Liver (tissue), 9 donors: Measurements from ENCODE around the gene ADCY10. TPM values are rescaled to one million over a fixed set of nuclear protein-coding genes. Genes with fewer than 3 reads are reported as not detected.

Experiments used
- DNase-seq: peaks from one replicate; pipeline ENCODE4 v3.0.0-alpha.2; 2017; ENCODE audit warnings: low spot score
- H3K27ac ChIP-seq, 2 donors: one replicate each; pipeline ENCODE4 v1.7.0; 2013; ENCODE audit warnings: inconsistent platforms in 2 of 2, low read length in 2 of 2, control low read depth in 1 of 2, low read depth in 1 of 2, mild to moderate bottlenecking in 1 of 2
- H3K27me3 ChIP-seq, 4 donors: one replicate each; pipeline versions ENCODE4 v1.6.1 to v1.7.0; 2013; ENCODE audit warnings: low read length in 3 of 4, inconsistent platforms in 1 of 4, mild to moderate bottlenecking in 1 of 4, moderate library complexity in 1 of 4; ENCODE audit not compliant: control insufficient read depth in 4 of 4, insufficient read depth in 4 of 4
- H3K36me3 ChIP-seq, 4 donors: one replicate each; pipeline versions ENCODE4 v1.6.1 to v1.7.0; 2013; ENCODE audit warnings: low read length in 3 of 4, mild to moderate bottlenecking in 3 of 4, low read depth in 1 of 4, moderate library complexity in 1 of 4; ENCODE audit not compliant: control insufficient read depth in 4 of 4, insufficient read depth in 3 of 4
- H3K4me1 ChIP-seq, 4 donors: one replicate each; pipeline versions ENCODE4 v1.6.1 to v1.7.0; 2013; ENCODE audit warnings: low read length in 3 of 4, mild to moderate bottlenecking in 3 of 4, moderate library complexity in 1 of 4; ENCODE audit not compliant: control insufficient read depth in 4 of 4, insufficient read depth in 4 of 4
- H3K4me3 ChIP-seq, 3 donors: one replicate each; pipeline versions ENCODE4 v1.6.1 to v1.7.0; 2013; ENCODE audit warnings: low read length in 3 of 3, control low read depth in 1 of 3, low read depth in 1 of 3, mild to moderate bottlenecking in 1 of 3
- H3K9ac ChIP-seq, 2 donors: one replicate each; pipeline ENCODE4 v1.7.0; 2013; ENCODE audit warnings: low read length in 2 of 2, mild to moderate bottlenecking in 2 of 2, moderate library complexity in 2 of 2, control low read depth in 1 of 2, low read depth in 1 of 2
- H3K9me3 ChIP-seq, 4 donors: one replicate each; pipeline versions ENCODE4 v1.6.1 to v1.7.0; 2013; ENCODE audit warnings: low read length in 3 of 4; ENCODE audit not compliant: control insufficient read depth in 4 of 4
- EGR1 ChIP-seq, 2 donors: IDR thresholded peaks; 2 replicates each; pipeline ENCODE4 v1.6.1; 2016 to 2018; ENCODE audit warnings: antibody characterized with exemption in 2 of 2, low read depth in 2 of 2
- FOXA1 ChIP-seq: IDR thresholded peaks from 2 replicates; pipeline ENCODE4 v1.6.1; 2016; ENCODE audit warnings: antibody characterized with exemption
- FOXA2 ChIP-seq: IDR thresholded peaks from 2 replicates; pipeline ENCODE4 v1.6.1; 2016; ENCODE audit warnings: antibody characterized with exemption
- GABPA ChIP-seq, 2 donors: IDR thresholded peaks in 1 of 2; conservative IDR thresholded peaks in 1 of 2; 2 replicates each; pipeline ENCODE4 v1.6.1; 2016; ENCODE audit warnings: antibody characterized with exemption in 2 of 2, mild to moderate bottlenecking in 1 of 2, moderate library complexity in 1 of 2
- HNF4A ChIP-seq, 2 donors: conservative IDR thresholded peaks; 2 replicates each; pipeline ENCODE4 v1.6.1; 2016; ENCODE audit warnings: antibody characterized with exemption in 2 of 2, mild to moderate bottlenecking in 2 of 2
- HNF4G ChIP-seq: IDR thresholded peaks from 2 replicates; pipeline ENCODE4 v1.6.1; 2016; ENCODE audit warnings: antibody characterized with exemption
- JUND ChIP-seq, 2 donors: IDR thresholded peaks; 2 replicates each; pipeline ENCODE4 v1.6.1; 2016; ENCODE audit warnings: antibody characterized with exemption in 2 of 2
- NR2F2 ChIP-seq: IDR thresholded peaks from 2 replicates; pipeline ENCODE4 v1.6.1; 2016; ENCODE audit warnings: antibody characterized with exemption
- RAD21 ChIP-seq, 2 donors: IDR thresholded peaks; 2 replicates each; pipeline ENCODE4 v1.6.1; 2016; ENCODE audit warnings: antibody characterized with exemption in 2 of 2, mild to moderate bottlenecking in 2 of 2
- RXRA ChIP-seq, 2 donors: IDR thresholded peaks; 2 replicates each; pipeline ENCODE4 v1.6.1; 2017 to 2018; ENCODE audit warnings: antibody characterized with exemption in 2 of 2, mild to moderate bottlenecking in 1 of 2
- SP1 ChIP-seq: IDR thresholded peaks from 2 replicates; pipeline ENCODE4 v1.6.1; 2018; ENCODE audit warnings: antibody characterized with exemption, mild to moderate bottlenecking
- TAF1 ChIP-seq: conservative IDR thresholded peaks from 2 replicates; pipeline ENCODE4 v1.6.1; 2016; ENCODE audit warnings: antibody characterized with exemption, mild to moderate bottlenecking
- YY1 ChIP-seq: IDR thresholded peaks from 2 replicates; pipeline ENCODE4 v1.6.1; 2016; ENCODE audit warnings: antibody characterized with exemption, mild to moderate bottlenecking
- WGBS: extraction: QIAGEN DNeasy Blood & Tissue Kit; methylation state at CpG from one replicate; pipeline ENCODE4 v1.1.7; 2013; 5-methylcytosine and 5-hydroxymethylcytosine counted together
- polyA plus RNA-seq, 2 donors: library from polyadenylated mRNA; stranded (reverse) in 1 of 2; unstranded in 1 of 2; fragments of 200-250 nt in 1 of 2; fragments of >200 nt in 1 of 2; fragmentation: Nextera tagmentation in 1 of 2; extraction: Ambion mirVana in 1 of 2; gene quantifications; one replicate each; pipeline versions ENCODE4 v1.2.1 to v1.2.3, GENCODE V29; 2013 to 2015
- total RNA-seq, 2 donors: library from RNA; depleted of rRNA; stranded (reverse); fragments of >200 nt; gene quantifications; one replicate each; pipeline ENCODE4 v1.2.3, GENCODE V29; 2014
- TF ChIP-seq, protein P1 (sequence below): IDR thresholded peaks from 2 replicates; pipeline ENCODE4 v1.6.1; 2016; ENCODE audit warnings: antibody characterized with exemption
- TF ChIP-seq, protein P2 (sequence below): IDR thresholded peaks from 2 replicates; pipeline ENCODE4 v1.6.1; 2016; ENCODE audit warnings: antibody characterized with exemption
- TF ChIP-seq, protein P3 (sequence below): IDR thresholded peaks from 2 replicates; pipeline ENCODE4 v1.6.1; 2016; ENCODE audit warnings: antibody characterized with exemption
- TF ChIP-seq, protein P4 (sequence below): fragments of 150-350 bp; IDR thresholded peaks from 2 replicates; pipeline ENCODE4 v1.5.1; 2017; ENCODE audit warnings: improper control_type of control experiment, low read depth, low read length; ENCODE audit not compliant: missing input control
- donor health status: healthy.
- donor health status: healthy.
- donor health status: healthy.
- donor health status: healthy.
- donor health status: healthy.

The ADCY10 gene
- total and polyA plus RNA-seq, 4 donors, result 0.89 to 4.7 (median 2.3) TPM

DNA sequence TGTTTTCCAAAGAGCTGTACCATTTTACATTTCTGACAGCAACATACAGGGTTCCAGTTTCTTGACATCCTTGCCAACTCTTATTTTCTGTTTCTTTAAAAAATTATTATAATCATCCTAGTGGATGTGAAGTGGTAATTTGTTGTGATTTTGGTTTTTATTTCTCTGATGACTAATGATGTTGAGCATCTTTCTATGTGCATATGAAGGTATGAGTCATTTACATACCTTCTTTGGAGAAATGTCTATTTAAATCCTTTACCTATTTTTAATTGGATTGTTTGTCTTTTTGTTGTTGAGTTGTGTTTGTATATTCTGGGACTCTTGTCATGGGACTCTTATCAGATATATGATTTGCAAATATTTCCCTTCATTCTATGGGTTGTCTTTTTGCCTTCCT is 43.8 kb upstream of the ADCY10 start:
- TF ChIP-seq, protein P1, sequence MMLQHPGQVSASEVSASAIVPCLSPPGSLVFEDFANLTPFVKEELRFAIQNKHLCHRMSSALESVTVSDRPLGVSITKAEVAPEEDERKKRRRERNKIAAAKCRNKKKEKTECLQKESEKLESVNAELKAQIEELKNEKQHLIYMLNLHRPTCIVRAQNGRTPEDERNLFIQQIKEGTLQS, result no peak
- TF ChIP-seq SP1 (no peak), FOXA2 (no peak), RAD21 (IDR thresholded peaks at IDR 0.05) (no peak), HNF4A (conservative IDR thresholded peaks at IDR 0.05) (no peak), TAF1 (no peak), RXRA (IDR thresholded peaks at IDR 0.05) (no peak), HNF4G (no peak), YY1 (no peak), JUND (IDR thresholded peaks at IDR 0.05) (no peak), GABPA (IDR thresholded peaks at IDR 0.05 in 1 of 2, conservative IDR thresholded peaks at IDR 0.05 in 1 of 2) (no peak), NR2F2 (no peak), FOXA1 (no peak), EGR1 (IDR thresholded peaks at IDR 0.05; ENCODE audit: low read depth in 2 of 2) (no peak)
- TF ChIP-seq, protein P2, sequence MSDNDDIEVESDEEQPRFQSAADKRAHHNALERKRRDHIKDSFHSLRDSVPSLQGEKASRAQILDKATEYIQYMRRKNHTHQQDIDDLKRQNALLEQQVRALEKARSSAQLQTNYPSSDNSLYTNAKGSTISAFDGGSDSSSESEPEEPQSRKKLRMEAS, result no peak
- TF ChIP-seq, protein P3, sequence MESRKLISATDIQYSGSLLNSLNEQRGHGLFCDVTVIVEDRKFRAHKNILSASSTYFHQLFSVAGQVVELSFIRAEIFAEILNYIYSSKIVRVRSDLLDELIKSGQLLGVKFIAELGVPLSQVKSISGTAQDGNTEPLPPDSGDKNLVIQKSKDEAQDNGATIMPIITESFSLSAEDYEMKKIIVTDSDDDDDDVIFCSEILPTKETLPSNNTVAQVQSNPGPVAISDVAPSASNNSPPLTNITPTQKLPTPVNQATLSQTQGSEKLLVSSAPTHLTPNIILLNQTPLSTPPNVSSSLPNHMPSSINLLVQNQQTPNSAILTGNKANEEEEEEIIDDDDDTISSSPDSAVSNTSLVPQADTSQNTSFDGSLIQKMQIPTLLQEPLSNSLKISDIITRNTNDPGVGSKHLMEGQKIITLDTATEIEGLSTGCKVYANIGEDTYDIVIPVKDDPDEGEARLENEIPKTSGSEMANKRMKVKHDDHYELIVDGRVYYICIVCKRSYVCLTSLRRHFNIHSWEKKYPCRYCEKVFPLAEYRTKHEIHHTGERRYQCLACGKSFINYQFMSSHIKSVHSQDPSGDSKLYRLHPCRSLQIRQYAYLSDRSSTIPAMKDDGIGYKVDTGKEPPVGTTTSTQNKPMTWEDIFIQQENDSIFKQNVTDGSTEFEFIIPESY, result no peak
- TF ChIP-seq, protein P4, sequence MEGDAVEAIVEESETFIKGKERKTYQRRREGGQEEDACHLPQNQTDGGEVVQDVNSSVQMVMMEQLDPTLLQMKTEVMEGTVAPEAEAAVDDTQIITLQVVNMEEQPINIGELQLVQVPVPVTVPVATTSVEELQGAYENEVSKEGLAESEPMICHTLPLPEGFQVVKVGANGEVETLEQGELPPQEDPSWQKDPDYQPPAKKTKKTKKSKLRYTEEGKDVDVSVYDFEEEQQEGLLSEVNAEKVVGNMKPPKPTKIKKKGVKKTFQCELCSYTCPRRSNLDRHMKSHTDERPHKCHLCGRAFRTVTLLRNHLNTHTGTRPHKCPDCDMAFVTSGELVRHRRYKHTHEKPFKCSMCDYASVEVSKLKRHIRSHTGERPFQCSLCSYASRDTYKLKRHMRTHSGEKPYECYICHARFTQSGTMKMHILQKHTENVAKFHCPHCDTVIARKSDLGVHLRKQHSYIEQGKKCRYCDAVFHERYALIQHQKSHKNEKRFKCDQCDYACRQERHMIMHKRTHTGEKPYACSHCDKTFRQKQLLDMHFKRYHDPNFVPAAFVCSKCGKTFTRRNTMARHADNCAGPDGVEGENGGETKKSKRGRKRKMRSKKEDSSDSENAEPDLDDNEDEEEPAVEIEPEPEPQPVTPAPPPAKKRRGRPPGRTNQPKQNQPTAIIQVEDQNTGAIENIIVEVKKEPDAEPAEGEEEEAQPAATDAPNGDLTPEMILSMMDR, result no peak
- no peak overlapping the region for H3K27ac ChIP-seq

DNA sequence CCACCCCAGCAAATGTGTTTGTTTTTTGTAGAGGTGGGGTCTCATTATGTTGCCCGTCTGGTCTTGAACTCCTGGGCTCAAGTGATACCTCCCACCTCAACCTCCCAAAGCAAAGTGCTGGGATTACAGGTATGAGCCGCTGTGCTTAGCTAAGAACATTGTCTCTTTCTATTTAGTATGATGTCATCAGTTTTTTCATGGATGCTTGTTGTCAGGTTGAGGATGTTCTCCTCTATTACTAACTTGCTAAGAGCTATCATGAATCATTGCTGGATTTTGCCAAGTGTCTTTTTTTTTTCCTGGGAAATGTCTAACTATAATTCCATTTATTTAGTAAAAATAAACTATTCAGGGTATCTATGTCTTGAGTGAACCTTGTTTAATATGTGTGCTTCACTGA is 42.0 kb upstream of the ADCY10 start:
- Histone ChIP-seq H3K4me1 (peaks cover 0 to 6% (median 3%) of the 10 kb centered on the region in 4 donors), H3K27ac (no peak overlapping the region), H3K9me3 (no peaks in the 10 kb centered on the region), H3K4me3 (no peak overlapping the region), H3K27me3 (no peaks in the 10 kb centered on the region), H3K36me3 (peaks cover 8 to 28% (median 9%) of the 10 kb centered on the region in 4 donors), H3K9ac (no peak overlapping the region)
- DNase-seq, result no peak
- WGBS, result 97% methylated on average over 2 of the region's 2 CpGs
- TF ChIP-seq NR2F2 (no peak), JUND (IDR thresholded peaks at IDR 0.05) (no peak), SP1 (no peak), HNF4A (conservative IDR thresholded peaks at IDR 0.05) (no peak), GABPA (IDR thresholded peaks at IDR 0.05 in 1 of 2, conservative IDR thresholded peaks at IDR 0.05 in 1 of 2) (no peak), RAD21 (IDR thresholded peaks at IDR 0.05) (no peak), FOXA2 (no peak), EGR1 (IDR thresholded peaks at IDR 0.05; ENCODE audit: low read depth in 2 of 2) (no peak), TAF1 (no peak), HNF4G (no peak), YY1 (no peak), FOXA1 (no peak)
- TF ChIP-seq, protein P1, result no peak
- TF ChIP-seq, protein P3, result no peak
- TF ChIP-seq, protein P4, result no peak

More for the DNA sequence above, 43.8 kb upstream of the ADCY10 start:
- Histone ChIP-seq H3K4me1 (peaks cover 0 to 8% (median 2%) of the 10 kb centered on the region in 4 donors), H3K36me3 (peaks cover 4 to 27% (median 6%) of the 10 kb centered on the region in 4 donors), H3K4me3 (no peak overlapping the region), H3K27me3 (no peaks in the 10 kb centered on the region), H3K9ac (no peak overlapping the region), H3K9me3 (no peaks in the 10 kb centered on the region)
- DNase-seq, result no peak
